ENCODE data around the gene LIPT2.

LIPT2 gene

GRCh38 chr11:74473382-74474173 lies 19.9 kb downstream of the LIPT2 start:
- TF ChIP-seq TSHZ2 (CRISPR knock-in tag; IDR thresholded peaks at IDR 0.05): no peak
- no peak for TF ChIP-seq CSRNP3 (CRISPR knock-in tag; IDR thresholded peaks at IDR 0.05)
- TF ChIP-seq POU6F1 (CRISPR knock-in tag; IDR thresholded peaks at IDR 0.05; ENCODE audit: borderline replicate concordance, low read depth): no peak
- no peak for TF ChIP-seq GLIS3 (CRISPR knock-in tag; IDR thresholded peaks at IDR 0.05)
- TF ChIP-seq BACH2 (CRISPR knock-in tag; IDR thresholded peaks at IDR 0.05; ENCODE audit: borderline replicate concordance): no peak

GRCh38 chr11:74471668-74472429 lies 21.7 kb downstream of the LIPT2 start:
- no peak for ATAC-seq

More at GRCh38 chr11:74473382-74474173, 19.9 kb downstream of the LIPT2 start:
- ATAC-seq: no peak

GRCh38 chr11:74471037-74471436 lies 22.5 kb downstream of the LIPT2 start:
- no peak for ATAC-seq
- no peak for TF ChIP-seq ISL1 (CRISPR knock-in tag; IDR thresholded peaks at IDR 0.05)
- no peak for TF ChIP-seq TOX (CRISPR knock-in tag; IDR thresholded peaks at IDR 0.05; ENCODE audit: borderline replicate concordance)
- TF ChIP-seq TSHZ2 (CRISPR knock-in tag; IDR thresholded peaks at IDR 0.05): no peak
- TF ChIP-seq OSR1 (CRISPR knock-in tag; IDR thresholded peaks at IDR 0.05): no peak
- no peak for TF ChIP-seq CSRNP3 (CRISPR knock-in tag; IDR thresholded peaks at IDR 0.05)
- no peak for TF ChIP-seq RARB (CRISPR knock-in tag; IDR thresholded peaks at IDR 0.05)
- no peak for TF ChIP-seq PPARA (CRISPR knock-in tag; IDR thresholded peaks at IDR 0.05; ENCODE audit: borderline replicate concordance)

More at GRCh38 chr11:74471668-74472429, 21.7 kb downstream of the LIPT2 start:
- TF ChIP-seq PPARA (CRISPR knock-in tag; IDR thresholded peaks at IDR 0.05; ENCODE audit: borderline replicate concordance): no peak
- no peak for TF ChIP-seq ZFP3 (CRISPR knock-in tag; IDR thresholded peaks at IDR 0.05)
- TF ChIP-seq PATZ1 (CRISPR knock-in tag; IDR thresholded peaks at IDR 0.05; ENCODE audit: borderline replicate concordance): no peak
- TF ChIP-seq TCF4 (CRISPR knock-in tag; IDR thresholded peaks at IDR 0.05; ENCODE audit: borderline replicate concordance): no peak
- TF ChIP-seq SNAI2 (CRISPR knock-in tag; IDR thresholded peaks at IDR 0.05): no peak
- TF ChIP-seq ZFP30 (CRISPR knock-in tag; IDR thresholded peaks at IDR 0.05): no peak
- no peak for TF ChIP-seq POU6F1 (CRISPR knock-in tag; IDR thresholded peaks at IDR 0.05; ENCODE audit: borderline replicate concordance, low read depth)
- TF ChIP-seq ZC3H10 (CRISPR knock-in tag; IDR thresholded peaks at IDR 0.05): no peak
- TF ChIP-seq GLIS3 (CRISPR knock-in tag; IDR thresholded peaks at IDR 0.05): no peak
- TF ChIP-seq ISL1 (CRISPR knock-in tag; IDR thresholded peaks at IDR 0.05): no peak
- no peak for TF ChIP-seq CSDC2 (CRISPR knock-in tag; IDR thresholded peaks at IDR 0.05)
- no peak for TF ChIP-seq ARNTL (CRISPR knock-in tag; IDR thresholded peaks at IDR 0.05; ENCODE audit: borderline replicate concordance, low read depth)
- TF ChIP-seq ZNF8 (CRISPR knock-in tag; IDR thresholded peaks at IDR 0.05): no peak
- TF ChIP-seq RARB (CRISPR knock-in tag; IDR thresholded peaks at IDR 0.05): no peak
- TF ChIP-seq TOX (CRISPR knock-in tag; IDR thresholded peaks at IDR 0.05; ENCODE audit: borderline replicate concordance): no peak
- no peak for TF ChIP-seq ZNF565 (CRISPR knock-in tag; conservative IDR thresholded peaks at IDR 0.05; ENCODE audit: low read depth)
- no peak for TF ChIP-seq OSR1 (CRISPR knock-in tag; IDR thresholded peaks at IDR 0.05)
- no peak for TF ChIP-seq BACH2 (CRISPR knock-in tag; IDR thresholded peaks at IDR 0.05; ENCODE audit: borderline replicate concordance)

Data from SK-N-SH treated with all-trans-retinoic acid at 6 μM for 48 hours (cell line).